Bronchial epithelial cell (primary cell): ENCODE results near the gene NHSL1. TPM values are rescaled to one million over a fixed set of nuclear protein-coding genes. Genes with fewer than 3 reads are reported as not detected.

Source experiments
- DNase-seq: peaks from one replicate; pipeline ENCODE4 v3.0.0-alpha.2; 2010; ENCODE audit warnings: low read depth
- FAIRE-seq: peaks from 2 replicates; lab custom pipeline; 2011; peaks lifted over from hg19 to GRCh38; lab: Jason Lieb, UNC
- H3K27me3 ChIP-seq: 2 replicates; pipeline ENCODE4 v1.5.1; 2011; ENCODE audit warnings: low read length; ENCODE audit not compliant: control insufficient read depth, insufficient read depth
- H3K36me3 ChIP-seq: 2 replicates; pipeline ENCODE4 v1.5.1; 2011; ENCODE audit warnings: low read length; ENCODE audit not compliant: control insufficient read depth, insufficient read depth
- H3K4me3 ChIP-seq: 2 replicates; pipeline ENCODE4 v1.5.1; 2011; ENCODE audit warnings: mild to moderate bottlenecking, low read depth, low read length, control low read depth
- CTCF ChIP-seq: IDR thresholded peaks from 2 replicates; pipeline ENCODE4 v1.5.1; 2011; ENCODE audit warnings: mild to moderate bottlenecking, moderate library complexity, low read length, control low read depth, inconsistent platforms; ENCODE audit not compliant: insufficient read depth, severe bottlenecking
- total RNA-seq: library from RNA; depleted of rRNA; stranded (reverse); fragments of >200 nt; gene quantifications from 2 replicates; pipeline ENCODE4 v1.2.1, GENCODE V29; 2014

NHSL1 gene
- total RNA-seq, 1 donor from 2014 or later = 6.3 TPM

- Histone ChIP-seq H3K4me3 (no peak overlapping the region), H3K36me3 (no peaks in the 10 kb centered on the region), H3K27me3 (no peaks in the 10 kb centered on the region)
- TF ChIP-seq CTCF = no peak
- DNase-seq (no peak), FAIRE-seq (no peak)
Measured at GRCh38 chr6:138508676-138508988, 9.3 kb upstream of the NHSL1 start.

- DNase-seq = no peak
- Histone ChIP-seq H3K36me3 (no peaks in the 10 kb centered on the region), H3K4me3 (no peak overlapping the region), H3K27me3 (no peaks in the 10 kb centered on the region)
- peak; percentile 68 for FAIRE-seq
- TF ChIP-seq CTCF = no peak
Measured at GRCh38 chr6:138507977-138508675, 8.8 kb upstream of the NHSL1 start.

- H3K27me3 ChIP-seq = no peaks in the 10 kb centered on the region
- FAIRE-seq (no peak), DNase-seq (no peak)
- no peak overlapping the region for H3K4me3 ChIP-seq
- H3K36me3 ChIP-seq = no peaks in the 10 kb centered on the region
- TF ChIP-seq CTCF = no peak
Measured at GRCh38 chr6:138504764-138505689, 5.7 kb upstream of the NHSL1 start.

GRCh38 chr6:138503881-138504680 lies 4.8 kb upstream of the NHSL1 start:
- no peak for TF ChIP-seq CTCF
- FAIRE-seq (no peak), DNase-seq (no peak)
- H3K27me3 ChIP-seq = no peaks in the 10 kb centered on the region
- no peaks in the 10 kb centered on the region for H3K36me3 ChIP-seq
- no peak overlapping the region for H3K4me3 ChIP-seq

- no peaks in the 10 kb centered on the region for H3K36me3 ChIP-seq
- no peak for TF ChIP-seq CTCF
- no peak overlapping the region for H3K4me3 ChIP-seq
- no peak for FAIRE-seq
- no peaks in the 10 kb centered on the region for H3K27me3 ChIP-seq
- DNase-seq = no peak
Measured at GRCh38 chr6:138502546-138502945, 3.3 kb upstream of the NHSL1 start.
